Fibroblast of lung (primary cell): ENCODE results near the gene AGBL4. TPM values are rescaled to one million over a fixed set of nuclear protein-coding genes. Genes with fewer than 3 reads are reported as not detected.

Experiments
- DNase-seq, 2 donors: peaks; one replicate each; pipeline versions ENCODE4 v3.0.0 to v3.0.0-alpha.2; 2010; ENCODE audit warnings: low read depth in 2 of 2
- H2AFZ ChIP-seq: 2 replicates; pipeline ENCODE4 v1.5.1; 2012; ENCODE audit warnings: low read length, control low read depth, inconsistent platforms
- H3K27ac ChIP-seq: 2 replicates; pipeline ENCODE4 v1.5.1; 2011; ENCODE audit warnings: low read length, control low read depth; ENCODE audit not compliant: insufficient read depth
- H3K27me3 ChIP-seq: 2 replicates; pipeline ENCODE4 v1.5.1; 2011; ENCODE audit warnings: mild to moderate bottlenecking, low read length; ENCODE audit not compliant: control insufficient read depth, insufficient read depth
- H3K36me3 ChIP-seq: 2 replicates; pipeline ENCODE4 v1.5.1; 2011; ENCODE audit warnings: low read length; ENCODE audit not compliant: control insufficient read depth, insufficient read depth
- H3K4me1 ChIP-seq: 2 replicates; pipeline ENCODE4 v1.5.1; 2011; ENCODE audit warnings: low read length; ENCODE audit not compliant: control insufficient read depth, insufficient read depth; ENCODE audit errors: extremely low read depth
- H3K4me2 ChIP-seq: 2 replicates; pipeline ENCODE4 v1.5.1; 2011; ENCODE audit warnings: low read length, control low read depth; ENCODE audit not compliant: insufficient read depth; ENCODE audit errors: extremely low read depth
- H3K4me3 ChIP-seq, 4 experiments: fragments of 200-600 bp in 1 of 4; sonication (generic) in 1 of 4; replicated peaks in 1 of 4; 2 replicates each; pipeline ENCODE4 v1.5.1; 2011 to 2016; ENCODE audit warnings: low read length in 4 of 4, low read depth in 3 of 4, mild to moderate bottlenecking in 3 of 4, control low read depth in 2 of 4, inconsistent platforms in 1 of 4, mixed read lengths in 1 of 4; ENCODE audit not compliant: insufficient read depth in 1 of 4; ENCODE audit errors: control extremely low read depth in 1 of 4
- H3K79me2 ChIP-seq: 2 replicates; pipeline ENCODE4 v1.5.1; 2012; ENCODE audit warnings: mild to moderate bottlenecking, low read length, inconsistent platforms; ENCODE audit not compliant: control insufficient read depth, insufficient read depth
- H3K9ac ChIP-seq: 2 replicates; pipeline ENCODE4 v1.5.1; 2011; ENCODE audit warnings: mild to moderate bottlenecking, low read length, control low read depth; ENCODE audit not compliant: insufficient read depth
- H3K9me3 ChIP-seq: 2 replicates; pipeline ENCODE4 v1.5.1; 2012; ENCODE audit warnings: low read depth, low read length; ENCODE audit not compliant: control insufficient read depth, insufficient read depth
- H4K20me1 ChIP-seq: 2 replicates; pipeline ENCODE4 v1.5.1; 2011; ENCODE audit warnings: low read length; ENCODE audit not compliant: control insufficient read depth, insufficient read depth; ENCODE audit errors: extremely low read depth
- CTCF ChIP-seq, 2 donors: IDR thresholded peaks in 1 of 2; conservative IDR thresholded peaks in 1 of 2; 1 replicate in 1 of 2; 2 replicates in 1 of 2; pipeline ENCODE4 v1.5.1; 2011 to 2012; ENCODE audit warnings: low read length in 2 of 2, control low read depth in 1 of 2, inconsistent platforms in 1 of 2, low read depth in 1 of 2, mild to moderate bottlenecking in 1 of 2
- EZH2 ChIP-seq: IDR thresholded peaks from 2 replicates; pipeline ENCODE4 v1.5.1; 2012; ENCODE audit warnings: low read length, control low read depth, mild to moderate bottlenecking; ENCODE audit errors: missing control alignments
- polyA plus RNA-seq, 2 donors: library from polyadenylated mRNA; depleted of rRNA in 1 of 2; stranded (reverse) in 1 of 2; unstranded in 1 of 2; fragments of >200 nt; gene quantifications; 2 replicates each; pipeline ENCODE4 v1.2.1, GENCODE V29; 2011 to 2012; ENCODE audit warnings: missing spikeins in 1 of 2
- total RNA-seq: library from RNA; depleted of rRNA; stranded (reverse); fragments of >200 nt; gene quantifications from 2 replicates; pipeline ENCODE4 v1.2.1, GENCODE V29; 2014

AGBL4 gene
- total and polyA plus RNA-seq, 2 donors (not counting 1 experiment from before 2014, with no cell fraction given), result not detected

- no peak for DNase-seq
- Histone ChIP-seq H3K79me2 (no peaks in the 10 kb centered on the region), H3K4me1 (no peaks in the 10 kb centered on the region), H4K20me1 (no peaks in the 10 kb centered on the region), H3K27me3 (no peaks in the 10 kb centered on the region), H3K9me3 (no peaks in the 10 kb centered on the region), H3K4me2 (no peak overlapping the region), H3K9ac (no peak overlapping the region), H3K27ac (no peak overlapping the region), H3K36me3 (no peaks in the 10 kb centered on the region), H2AFZ (no peak overlapping the region), H3K4me3 (no peak overlapping the region)
- no peak for TF ChIP-seq EZH2
- no peak for TF ChIP-seq CTCF (conservative IDR thresholded peaks at IDR 0.05 in 1 of 2, IDR thresholded peaks at IDR 0.05 in 1 of 2; ENCODE audit: low read depth in 1 of 2, low read length in 2 of 2)
Observed at GRCh38 chr1:48749068-48749467, 1274.7 kb downstream of the AGBL4 start.

DNA sequence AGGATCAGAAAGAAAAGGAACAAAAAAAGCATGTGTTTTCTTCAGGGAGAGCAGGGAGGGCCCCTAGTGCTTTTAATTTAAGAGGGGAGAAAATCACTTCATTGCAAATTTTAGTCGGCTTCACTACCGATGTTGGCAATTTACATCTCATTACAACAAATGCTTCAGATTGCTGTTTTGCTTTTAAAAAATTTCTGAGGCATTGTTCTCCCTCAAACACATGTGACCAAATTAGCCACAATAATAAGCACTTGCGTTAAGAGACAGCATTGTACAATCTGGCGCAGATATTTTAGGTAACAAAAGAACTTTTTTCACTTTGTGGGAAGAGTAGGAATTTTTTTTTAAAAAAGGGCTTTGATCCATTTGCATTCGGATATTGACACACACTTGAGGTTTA, 1276.8 kb downstream of the AGBL4 start:
- Histone ChIP-seq H3K4me1 (no peaks in the 10 kb centered on the region), H2AFZ (no peak overlapping the region), H3K27me3 (no peaks in the 10 kb centered on the region), H3K36me3 (no peaks in the 10 kb centered on the region), H3K4me3 (no peak overlapping the region), H3K79me2 (no peaks in the 10 kb centered on the region), H3K4me2 (no peak overlapping the region), H3K9me3 (no peaks in the 10 kb centered on the region), H3K9ac (no peak overlapping the region), H3K27ac (no peak overlapping the region), H4K20me1 (no peaks in the 10 kb centered on the region)
- TF ChIP-seq EZH2 (no peak), CTCF (conservative IDR thresholded peaks at IDR 0.05 in 1 of 2, IDR thresholded peaks at IDR 0.05 in 1 of 2; ENCODE audit: low read depth in 1 of 2, low read length in 2 of 2) (no peak)
- no peak for DNase-seq

DNA sequence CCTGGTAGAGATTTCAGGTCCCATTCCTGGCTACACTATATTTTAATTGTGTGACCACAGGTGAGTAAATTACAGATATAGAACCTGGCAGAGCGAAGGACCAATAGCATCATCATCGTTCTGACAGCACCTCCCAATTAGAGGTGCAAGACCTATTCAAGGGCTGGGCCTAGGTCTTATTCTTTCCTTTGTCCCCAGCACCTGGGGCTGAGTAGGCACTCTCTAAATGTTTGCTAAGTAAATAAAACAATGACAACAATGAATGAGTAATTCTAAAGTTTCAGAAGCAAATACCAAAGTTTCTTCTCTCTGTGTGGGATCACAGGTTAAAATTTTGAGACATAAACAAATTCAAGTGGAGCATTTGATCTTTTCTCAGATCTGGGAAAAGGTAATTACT, 1279.7 kb downstream of the AGBL4 start:
- Histone ChIP-seq H3K9me3 (no peaks in the 10 kb centered on the region), H3K36me3 (no peaks in the 10 kb centered on the region), H4K20me1 (no peaks in the 10 kb centered on the region), H3K9ac (no peak overlapping the region), H3K79me2 (no peaks in the 10 kb centered on the region), H3K27ac (no peak overlapping the region), H3K4me2 (no peak overlapping the region), H2AFZ (no peak overlapping the region), H3K4me3 (no peak overlapping the region), H3K4me1 (no peaks in the 10 kb centered on the region), H3K27me3 (no peaks in the 10 kb centered on the region)
- TF ChIP-seq EZH2 (no peak), CTCF (conservative IDR thresholded peaks at IDR 0.05 in 1 of 2, IDR thresholded peaks at IDR 0.05 in 1 of 2; ENCODE audit: low read depth in 1 of 2, low read length in 2 of 2) (no peak)
- no peak for DNase-seq
